Uterus (tissue), 2 donors: ENCODE measurements around the gene CHD5.

Experiments used
- POLR2A ChIP-seq, 2 donors: fragments of 450-650 bp; IDR thresholded peaks; one replicate each; pipeline ENCODE4 v1.6.1; 2016; ENCODE audit warnings: antibody characterized with exemption in 2 of 2, mild to moderate bottlenecking in 1 of 2, moderate library complexity in 1 of 2
- TF ChIP-seq, protein P1 (sequence below), 4 experiments: fragments of 200-600 bp in 2 of 4; fragments of 450-650 bp in 2 of 4; sonication (generic) in 2 of 4; IDR thresholded peaks; one replicate each; pipeline ENCODE4 v1.5.1; 2016 to 2019; ENCODE audit warnings: antibody characterized with exemption in 4 of 4, mild to moderate bottlenecking in 2 of 4, moderate library complexity in 1 of 4

DNA sequence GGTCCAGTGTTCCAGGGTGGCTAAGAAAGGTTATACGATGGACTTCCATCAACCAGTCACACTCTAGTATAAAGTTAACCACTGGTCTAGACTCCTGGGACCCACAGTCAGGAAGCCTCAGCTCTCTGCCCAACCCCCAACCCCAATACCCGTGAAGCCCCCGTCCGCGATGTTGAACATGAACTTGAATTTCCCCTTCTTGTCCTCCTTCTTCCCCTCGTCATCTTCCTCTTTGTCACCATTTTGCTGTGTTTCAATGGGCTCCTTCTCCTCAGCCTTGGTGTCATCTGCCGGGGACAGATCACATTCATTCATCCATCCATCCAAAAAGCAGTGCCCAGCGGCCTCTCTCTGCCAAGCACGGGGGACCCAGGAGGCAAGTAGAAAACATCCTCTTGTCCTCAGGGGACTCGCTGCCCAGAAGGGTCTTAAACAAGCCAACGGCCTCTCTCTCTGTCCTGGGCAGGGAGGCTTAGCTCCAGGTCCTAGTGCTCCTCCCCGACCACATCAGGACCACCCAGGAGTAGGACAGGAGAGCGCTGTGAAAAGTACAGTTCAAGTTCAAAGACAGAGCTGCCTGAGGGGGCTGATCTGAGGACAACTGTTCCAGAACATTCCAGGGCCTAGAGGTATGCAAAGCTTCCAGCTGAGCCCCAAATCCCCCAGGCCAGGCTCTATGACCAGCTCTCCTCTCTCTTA lies 68.0 kb downstream of the CHD5 start:
- TF ChIP-seq, protein P1, sequence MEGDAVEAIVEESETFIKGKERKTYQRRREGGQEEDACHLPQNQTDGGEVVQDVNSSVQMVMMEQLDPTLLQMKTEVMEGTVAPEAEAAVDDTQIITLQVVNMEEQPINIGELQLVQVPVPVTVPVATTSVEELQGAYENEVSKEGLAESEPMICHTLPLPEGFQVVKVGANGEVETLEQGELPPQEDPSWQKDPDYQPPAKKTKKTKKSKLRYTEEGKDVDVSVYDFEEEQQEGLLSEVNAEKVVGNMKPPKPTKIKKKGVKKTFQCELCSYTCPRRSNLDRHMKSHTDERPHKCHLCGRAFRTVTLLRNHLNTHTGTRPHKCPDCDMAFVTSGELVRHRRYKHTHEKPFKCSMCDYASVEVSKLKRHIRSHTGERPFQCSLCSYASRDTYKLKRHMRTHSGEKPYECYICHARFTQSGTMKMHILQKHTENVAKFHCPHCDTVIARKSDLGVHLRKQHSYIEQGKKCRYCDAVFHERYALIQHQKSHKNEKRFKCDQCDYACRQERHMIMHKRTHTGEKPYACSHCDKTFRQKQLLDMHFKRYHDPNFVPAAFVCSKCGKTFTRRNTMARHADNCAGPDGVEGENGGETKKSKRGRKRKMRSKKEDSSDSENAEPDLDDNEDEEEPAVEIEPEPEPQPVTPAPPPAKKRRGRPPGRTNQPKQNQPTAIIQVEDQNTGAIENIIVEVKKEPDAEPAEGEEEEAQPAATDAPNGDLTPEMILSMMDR (IDR thresholded peaks at IDR 0.05), result no peak
- no peak for TF ChIP-seq POLR2A (IDR thresholded peaks at IDR 0.05)
